Natural killer cell (primary cell): ENCODE measurements around the gene PIGL. TPM values are rescaled to one million over a fixed set of nuclear protein-coding genes. Genes with fewer than 3 reads are reported as not detected.

Experiments
- ATAC-seq, 3 donors: fragments of 150-1000 bp in 2 of 3; fragments of 200-7000 bp in 1 of 3; cut with Tn5 transposase; 1 replicate in 1 of 3; 2 replicates in 2 of 3; pipeline ENCODE4 v1.10.0; 2021; ENCODE audit warnings: mild to moderate bottlenecking in 2 of 3, moderate library complexity in 2 of 3
- DNase-seq, 2 donors: peaks; one replicate each; pipeline versions ENCODE4 v3.0.0 to v3.0.0-alpha.2; 2013 to 2021; ENCODE audit warnings: mixed read lengths in 1 of 2
- H3K27ac ChIP-seq: one replicate; pipeline ENCODE4 v1.5.1; 2013; ENCODE audit warnings: mild to moderate bottlenecking, low read length
- H3K27me3 ChIP-seq: one replicate; pipeline ENCODE4 v1.6.1; 2013; ENCODE audit warnings: low read length; ENCODE audit not compliant: control insufficient read depth, insufficient read depth
- H3K36me3 ChIP-seq: one replicate; pipeline ENCODE4 v1.6.1; 2013; ENCODE audit warnings: low read length; ENCODE audit not compliant: control insufficient read depth, insufficient read depth
- H3K4me1 ChIP-seq: one replicate; pipeline ENCODE4 v1.6.1; 2013; ENCODE audit warnings: low read length; ENCODE audit not compliant: control insufficient read depth, insufficient read depth
- H3K4me3 ChIP-seq: one replicate; pipeline ENCODE4 v1.5.1; 2013; ENCODE audit warnings: low read length
- H3K9me3 ChIP-seq: one replicate; pipeline ENCODE4 v1.6.1; 2013; ENCODE audit warnings: low read length; ENCODE audit not compliant: control insufficient read depth, insufficient read depth
- H3K27ac Mint-ChIP-seq, 2 donors: one replicate each; pipeline ENCODE4 v1.8.0; 2022; ENCODE audit warnings: mild to moderate bottlenecking in 2 of 2, mixed read lengths in 2 of 2, moderate library complexity in 1 of 2
- H3K27me3 Mint-ChIP-seq, 2 donors: one replicate each; pipeline ENCODE4 v1.8.0; 2022; ENCODE audit warnings: low read depth in 2 of 2, mixed read lengths in 2 of 2
- H3K36me3 Mint-ChIP-seq: one replicate; pipeline ENCODE4 v1.8.0; 2022; ENCODE audit warnings: mixed read lengths
- H3K4me1 Mint-ChIP-seq, 2 donors: one replicate each; pipeline ENCODE4 v1.8.0; 2022; ENCODE audit warnings: mixed read lengths in 2 of 2
- H3K4me3 Mint-ChIP-seq: one replicate; pipeline ENCODE4 v1.8.0; 2022; ENCODE audit warnings: mild to moderate bottlenecking, moderate library complexity, mixed read lengths
- H3K9me3 Mint-ChIP-seq, 2 donors: one replicate each; pipeline ENCODE4 v1.8.0; 2022; ENCODE audit warnings: mixed read lengths in 2 of 2
- CTCF ChIP-seq: fragments of 200-600 bp; IDR thresholded peaks from one replicate; pipeline ENCODE4 v1.8.0; 2022; ENCODE audit warnings: antibody characterized with exemption
- WGBS: methylation state at CpG from one replicate; pipeline ENCODE4 v1.1.7; 2013; ENCODE audit warnings: missing lambda C conversion rate; ENCODE audit not compliant: insufficient coverage; 5-methylcytosine and 5-hydroxymethylcytosine counted together
- intact Hi-C: fragments of 100-400 bp; cut with micrococcal nuclease; formaldehyde crosslinking; loops from one replicate; pipeline ENCODE4 v1.14.2; 2022
- total RNA-seq, 4 donors: library from RNA; stranded (reverse); fragments of 120-200 nt in 1 of 4; gene quantifications; one replicate each; pipeline versions ENCODE4 v1.2.3 to v1.2.4, GENCODE V29; 2013 to 2022

PIGL gene
- total RNA-seq, 3 donors from 2014 or later (not counting 1 experiment from before 2014, with no cell fraction given): 44.2 to 68.3 (median 47.9) TPM

GRCh38 chr17:16314859-16315258, 97.8 kb downstream of the PIGL start:
- peaks cover 6% of the 10 kb centered on the region for H3K4me1 ChIP-seq
- no peak for TF ChIP-seq CTCF
- H3K27ac ChIP-seq: no peak overlapping the region
- WGBS: 93% methylated on average over 3 of the region's 3 CpGs
- H3K27me3 ChIP-seq: no peaks in the 10 kb centered on the region
- no peak overlapping the region for H3K4me3 Mint-ChIP-seq
- no peaks in the 10 kb centered on the region for H3K27me3 Mint-ChIP-seq
- H3K4me3 ChIP-seq: no peak overlapping the region
- no peaks in the 10 kb centered on the region for H3K9me3 ChIP-seq
- H3K4me1 Mint-ChIP-seq: peaks cover 8 to 12% of the 10 kb centered on the region in 2 donors
- no peak for ATAC-seq
- H3K27ac Mint-ChIP-seq: no peak overlapping the region
- H3K9me3 Mint-ChIP-seq: no peaks in the 10 kb centered on the region
- peaks cover 9% of the 10 kb centered on the region for H3K36me3 ChIP-seq
- intact Hi-C loops: no loop called here
- no peak for DNase-seq
- H3K36me3 Mint-ChIP-seq: no peaks in the 10 kb centered on the region

- no peak for ATAC-seq
- intact Hi-C loops: no loop called here
- Histone ChIP-seq H3K27me3 (no peaks in the 10 kb centered on the region), H3K4me3 (no peak overlapping the region), H3K4me1 (no peaks in the 10 kb centered on the region), H3K36me3 (peaks cover 9% of the 10 kb centered on the region), H3K9me3 (no peaks in the 10 kb centered on the region), H3K27ac (no peak overlapping the region)
- Mint-ChIP-seq H3K36me3 (no peaks in the 10 kb centered on the region), H3K27ac (no peak overlapping the region), H3K4me1 (no peaks in the 10 kb centered on the region), H3K9me3 (no peaks in the 10 kb centered on the region), H3K27me3 (no peaks in the 10 kb centered on the region), H3K4me3 (no peak overlapping the region)
- DNase-seq: no peak
- WGBS: 99% methylated on average over 3 of the region's 3 CpGs
- TF ChIP-seq CTCF: no peak
Observed at GRCh38 chr17:16319969-16320368, 103.0 kb downstream of the PIGL start.

- Histone ChIP-seq H3K36me3 (peaks cover 21% of the 10 kb centered on the region), H3K4me1 (no peaks in the 10 kb centered on the region), H3K9me3 (no peaks in the 10 kb centered on the region), H3K27ac (no peak overlapping the region), H3K4me3 (no peak overlapping the region), H3K27me3 (no peaks in the 10 kb centered on the region)
- no peaks in the 10 kb centered on the region for H3K36me3 Mint-ChIP-seq
- no peak for ATAC-seq
- WGBS: 93% methylated on average over 3 of the region's 3 CpGs
- no peak for DNase-seq
- no peak overlapping the region for H3K27ac Mint-ChIP-seq
- H3K4me3 Mint-ChIP-seq: no peak overlapping the region
- no peaks in the 10 kb centered on the region for H3K9me3 Mint-ChIP-seq
- no peaks in the 10 kb centered on the region for H3K4me1 Mint-ChIP-seq
- H3K27me3 Mint-ChIP-seq: no peaks in the 10 kb centered on the region
- intact Hi-C loops: no loop called here
- no peak for TF ChIP-seq CTCF
Observed at GRCh38 chr17:16322636-16323035, 105.6 kb downstream of the PIGL start.

- no peak for TF ChIP-seq CTCF
- Histone ChIP-seq H3K27me3 (no peaks in the 10 kb centered on the region), H3K36me3 (peaks cover 18% of the 10 kb centered on the region), H3K4me1 (no peaks in the 10 kb centered on the region), H3K27ac (no peak overlapping the region), H3K9me3 (no peaks in the 10 kb centered on the region), H3K4me3 (no peak overlapping the region)
- Mint-ChIP-seq H3K4me1 (no peaks in the 10 kb centered on the region), H3K9me3 (no peaks in the 10 kb centered on the region), H3K27me3 (no peaks in the 10 kb centered on the region), H3K36me3 (no peaks in the 10 kb centered on the region), H3K4me3 (no peak overlapping the region), H3K27ac (no peak overlapping the region)
- ATAC-seq (no peak), DNase-seq (no peak)
- intact Hi-C loops: no loop called here
- WGBS: 95% methylated on average over 1 of the region's 1 CpG
Observed at GRCh38 chr17:16325964-16326363, 109.0 kb downstream of the PIGL start.
